GM23248 (cell line): Measurements from ENCODE around the gene ENPEP. TPM values are rescaled to one million over a fixed set of nuclear protein-coding genes. Genes with fewer than 3 reads are reported as not detected.

Experiments used
- DNase-seq: peaks from one replicate; pipeline ENCODE4 v3.0.0-alpha.2; 2015
- H2AFZ ChIP-seq: fragments of 200-600 bp; sonication (generic); 2 replicates; pipeline ENCODE4 v1.6.1; 2016; ENCODE audit warnings: antibody characterized with exemption
- H3F3A ChIP-seq: fragments of 200-600 bp; sonication (generic); 2 replicates; pipeline ENCODE4 v1.6.1; 2016; ENCODE audit warnings: mild to moderate bottlenecking, antibody characterized with exemption, mixed run types; ENCODE audit not compliant: insufficient read depth
- H3K27ac ChIP-seq: fragments of 200-600 bp; sonication (generic); 2 replicates; pipeline ENCODE4 v1.5.1; 2016; ENCODE audit warnings: mild to moderate bottlenecking
- H3K27me3 ChIP-seq: fragments of 200-600 bp; sonication (generic); replicated peaks from 2 replicates; pipeline ENCODE4 v1.6.1; 2016; ENCODE audit warnings: mild to moderate bottlenecking; ENCODE audit not compliant: insufficient read depth
- H3K36me3 ChIP-seq: fragments of 200-600 bp; sonication (generic); 2 replicates; pipeline ENCODE4 v1.6.1; 2016; ENCODE audit warnings: low read depth, mild to moderate bottlenecking
- H3K4me1 ChIP-seq: fragments of 200-600 bp; sonication (generic); 2 replicates; pipeline ENCODE4 v1.6.1; 2016; ENCODE audit warnings: mild to moderate bottlenecking; ENCODE audit not compliant: insufficient read depth
- H3K4me2 ChIP-seq: fragments of 200-600 bp; sonication (generic); one replicate; pipeline ENCODE4 v1.6.1; 2016; ENCODE audit warnings: mild to moderate bottlenecking; ENCODE audit not compliant: unreplicated experiment
- H3K4me3 ChIP-seq: fragments of 200-600 bp; sonication (generic); 2 replicates; pipeline ENCODE4 v1.5.1; 2016; ENCODE audit warnings: mild to moderate bottlenecking
- H3K79me2 ChIP-seq: fragments of 200-600 bp; sonication (generic); 2 replicates; pipeline ENCODE4 v1.6.1; 2016; ENCODE audit warnings: mild to moderate bottlenecking; ENCODE audit not compliant: insufficient read depth
- H3K9ac ChIP-seq: fragments of 200-600 bp; sonication (generic); 2 replicates; pipeline ENCODE4 v1.6.1; 2016; ENCODE audit warnings: mild to moderate bottlenecking
- H3K9me2 ChIP-seq: fragments of 200-600 bp; sonication (generic); 2 replicates; pipeline ENCODE4 v1.6.1; 2016; ENCODE audit warnings: mixed run types, mild to moderate bottlenecking, moderate library complexity; ENCODE audit not compliant: insufficient read depth
- H3K9me3 ChIP-seq: fragments of 200-600 bp; sonication (generic); one replicate; pipeline ENCODE4 v1.6.1; 2017; ENCODE audit warnings: low read depth
- H4K20me1 ChIP-seq: fragments of 200-600 bp; sonication (generic); 2 replicates; pipeline ENCODE4 v1.6.0; 2016; ENCODE audit not compliant: insufficient read depth
- EZH2 ChIP-seq: fragments of 200-600 bp; sonication (generic); IDR thresholded peaks from 2 replicates; pipeline ENCODE4 v1.6.1; 2018; ENCODE audit warnings: antibody characterized with exemption, mild to moderate bottlenecking; ENCODE audit not compliant: insufficient read depth, poor library complexity, severe bottlenecking
- EZH2phosphoT487 ChIP-seq: fragments of 200-600 bp; sonication (generic); IDR thresholded peaks from 2 replicates; pipeline ENCODE4 v1.6.1; 2018; ENCODE audit warnings: antibody characterized with exemption, moderate library complexity, mild to moderate bottlenecking, low read depth; ENCODE audit not compliant: insufficient read depth
- WGBS, 2 experiments: methylation state at CpG; one replicate each; pipeline ENCODE4 v1.1.6; 2015 to 2017; ENCODE audit warnings: low lambda C conversion rate in 2 of 2, low coverage in 1 of 2; ENCODE audit errors: missing lambda C conversion rate in 2 of 2; 5-methylcytosine and 5-hydroxymethylcytosine counted together
- in situ Hi-C: fragments of 300-500 bp; cut with MboI; formaldehyde crosslinking; loops from 2 replicates; pipeline ENCODE4 v1.15.0; 2020
- polyA plus RNA-seq: library from polyadenylated mRNA; unstranded; fragments of >200 nt; fragmentation: Nextera tagmentation; extraction: Ambion mirVana; gene quantifications from 2 replicates; pipeline ENCODE4 v1.2.1, GENCODE V29; 2016
- total RNA-seq: library from RNA; depleted of rRNA; stranded (reverse); fragments of >200 nt; shearing (Covaris generic); gene quantifications from 2 replicates; pipeline ENCODE4 v1.2.3, GENCODE V29; 2014

Gene ENPEP
- total and polyA plus RNA-seq, 2 experiments from 2014 or later, result 0.11 TPM

GRCh38 chr4:110610940-110611831 is 135.2 kb downstream of the ENPEP start:
- no peaks in the 10 kb centered on the region for H3K4me1 ChIP-seq
- in situ Hi-C loops, result no loop called here
- H3K9me3 ChIP-seq, result no peaks in the 10 kb centered on the region
- peaks cover 12% of the 10 kb centered on the region; the same call in 1 of the 2 replicates for H3K27me3 ChIP-seq
- peak overlapping the region; percentile 85 for H3K4me2 ChIP-seq
- WGBS, 2 experiments, result 32 to 35% methylated on average over 48 to 50 of the region's 54 CpGs
- H3K79me2 ChIP-seq, result no peaks in the 10 kb centered on the region
- peak overlapping the region; percentile 77 for H2AFZ ChIP-seq
- H3K9me2 ChIP-seq, result no peaks in the 10 kb centered on the region
- H3K9ac ChIP-seq, result 0 out of 2 replicates have a peak overlapping the region, but pooled peaks have one; percentile 5
- no peak overlapping the region for H3K27ac ChIP-seq
- TF ChIP-seq EZH2phosphoT487, result no peak
- TF ChIP-seq EZH2, result no peak
- no peaks in the 10 kb centered on the region for H3K36me3 ChIP-seq
- no peaks in the 10 kb centered on the region for H4K20me1 ChIP-seq
- peak; percentile 64 for DNase-seq
- H3K4me3 ChIP-seq, result peak overlapping the region; percentile 67
- no peaks in the 10 kb centered on the region for H3F3A ChIP-seq

- peaks cover 12% of the 10 kb centered on the region; the same call in 1 of the 2 replicates for H3K27me3 ChIP-seq
- peak overlapping the region; percentile 85 for H3K4me2 ChIP-seq
- no peak overlapping the region for H3K27ac ChIP-seq
- peak overlapping the region; percentile 67 for H3K4me3 ChIP-seq
- H3K9me3 ChIP-seq, result no peaks in the 10 kb centered on the region
- H3K9me2 ChIP-seq, result no peaks in the 10 kb centered on the region
- in situ Hi-C loops, result no loop called here
- no peak overlapping the region for H3K9ac ChIP-seq
- H3K4me1 ChIP-seq, result no peaks in the 10 kb centered on the region
- no peak for TF ChIP-seq EZH2phosphoT487
- no peak for TF ChIP-seq EZH2
- DNase-seq, result no peak
- no peaks in the 10 kb centered on the region for H3K79me2 ChIP-seq
- peak overlapping the region; percentile 77 for H2AFZ ChIP-seq
- 37 to 39% methylated on average over 29 to 30 of the region's 30 CpGs for WGBS, 2 experiments
- no peaks in the 10 kb centered on the region for H4K20me1 ChIP-seq
- H3K36me3 ChIP-seq, result no peaks in the 10 kb centered on the region
- H3F3A ChIP-seq, result no peaks in the 10 kb centered on the region
These were observed 136.1 kb downstream of the ENPEP start for GRCh38 chr4:110611968-110612447.

GRCh38 chr4:110612631-110613269 is 136.8 kb downstream of the ENPEP start:
- H3K9me2 ChIP-seq, result no peaks in the 10 kb centered on the region
- H3K9ac ChIP-seq, result no peak overlapping the region
- in situ Hi-C loops, result no loop called here
- H3K4me3 ChIP-seq, result no peak overlapping the region
- no peaks in the 10 kb centered on the region for H3K79me2 ChIP-seq
- no peak overlapping the region for H3K4me2 ChIP-seq
- no peaks in the 10 kb centered on the region for H3K9me3 ChIP-seq
- no peaks in the 10 kb centered on the region for H3K36me3 ChIP-seq
- no peak for DNase-seq
- 90 to 95% methylated on average over 23 of the region's 23 CpGs for WGBS, 2 experiments
- H3K27ac ChIP-seq, result no peak overlapping the region
- TF ChIP-seq EZH2phosphoT487 (no peak), EZH2 (no peak)
- no peaks in the 10 kb centered on the region for H4K20me1 ChIP-seq
- peaks cover 12% of the 10 kb centered on the region; the same call in 1 of the 2 replicates for H3K27me3 ChIP-seq
- H3F3A ChIP-seq, result no peaks in the 10 kb centered on the region
- no peaks in the 10 kb centered on the region for H3K4me1 ChIP-seq
- no peak overlapping the region for H2AFZ ChIP-seq

GRCh38 chr4:110613745-110614144 is 137.8 kb downstream of the ENPEP start:
- 84 to 88% methylated on average over 3 of the region's 3 CpGs for WGBS, 2 experiments
- TF ChIP-seq EZH2phosphoT487 (no peak), EZH2 (no peak)
- Histone ChIP-seq H3K9me3 (no peaks in the 10 kb centered on the region), H4K20me1 (no peaks in the 10 kb centered on the region), H2AFZ (no peak overlapping the region), H3K27me3 (peaks cover 9% of the 10 kb centered on the region; the same call in 1 of the 2 replicates), H3K79me2 (no peaks in the 10 kb centered on the region), H3K9ac (no peak overlapping the region), H3K4me3 (no peak overlapping the region), H3K9me2 (no peaks in the 10 kb centered on the region), H3K4me1 (no peaks in the 10 kb centered on the region), H3F3A (no peaks in the 10 kb centered on the region), H3K36me3 (no peaks in the 10 kb centered on the region), H3K4me2 (no peak overlapping the region), H3K27ac (no peak overlapping the region)
- in situ Hi-C loops, result no loop called here
- no peak for DNase-seq
